DLD1 (cell line): ENCODE results near the gene STRN.
"Not testable (repeated sequence)": the region's sequence is repeated elsewhere in the genome, so short reads cannot be mapped to it uniquely, and the experiment has no call there.

ENCODE experiments used
- in situ Hi-C: cut with HindIII; loops from 2 replicates; pipeline ENCODE4 v1.10.0; 2017; ENCODE audit warnings: low sequenced_read_pairs

Gene STRN

GRCh38 chr2:36843838-36844237, 122.5 kb downstream of the STRN start:
- in situ Hi-C loops: no loop called here

- in situ Hi-C loops: no loop called here
Observed at GRCh38 chr2:36839976-36840617, 126.2 kb downstream of the STRN start.

GRCh38 chr2:36834731-36835524, 131.4 kb downstream of the STRN start:
- in situ Hi-C loops: no loop called here

GRCh38 chr2:36834203-36834602, 132.1 kb downstream of the STRN start:
- in situ Hi-C loops: no loop called here

GRCh38 chr2:36831185-36831584, 135.2 kb downstream of the STRN start:
- in situ Hi-C loops: no loop called here

GRCh38 chr2:36824683-36825082, 141.7 kb downstream of the STRN start:
- in situ Hi-C loops: not testable (repeated sequence)

- in situ Hi-C loops: no loop called here
Observed at GRCh38 chr2:36824273-36824672, 142.1 kb downstream of the STRN start.

- in situ Hi-C loops: no loop called here
Observed at GRCh38 chr2:36823862-36824261, 142.5 kb downstream of the STRN start.

- in situ Hi-C loops: no loop called here
Observed at GRCh38 chr2:36820942-36821605, 145.3 kb downstream of the STRN start.

GRCh38 chr2:36819095-36819711, 147.1 kb downstream of the STRN start:
- in situ Hi-C loops: no loop called here

GRCh38 chr2:36818542-36818941, 147.8 kb downstream of the STRN start:
- in situ Hi-C loops: no loop called here

GRCh38 chr2:36812196-36812595, 154.1 kb downstream of the STRN start:
- in situ Hi-C loops: no loop called here

- in situ Hi-C loops: no loop called here
Observed at GRCh38 chr2:36811071-36811470, 155.3 kb downstream of the STRN start.

GRCh38 chr2:36809069-36809445, 157.3 kb downstream of the STRN start:
- in situ Hi-C loops: no loop called here

GRCh38 chr2:36808386-36809068, 157.8 kb downstream of the STRN start:
- in situ Hi-C loops: no loop called here

- in situ Hi-C loops: no loop called here
Observed at GRCh38 chr2:36807223-36807886, 159.0 kb downstream of the STRN start.

GRCh38 chr2:36805635-36806224, 160.6 kb downstream of the STRN start:
- in situ Hi-C loops: no loop called here

- in situ Hi-C loops: no loop called here
Observed at GRCh38 chr2:36802952-36803351, 163.4 kb downstream of the STRN start.

GRCh38 chr2:36801088-36801487, 165.2 kb downstream of the STRN start:
- in situ Hi-C loops: no loop called here

GRCh38 chr2:36800381-36800780, 166.0 kb downstream of the STRN start:
- in situ Hi-C loops: no loop called here
